T-helper 9 cell (primary cell): ENCODE results near the gene VPS4B.
A peak's percentile ranks its signal among the peaks of the same experiment; 100 is the strongest.

Source experiments
- DNase-seq: peaks from one replicate; pipeline ENCODE4 v3.0.0-alpha.2; 2020

The VPS4B gene

GRCh38 chr18:63427558-63427957 lies 5.3 kb upstream of the VPS4B start:
- no peak for DNase-seq

DNA sequence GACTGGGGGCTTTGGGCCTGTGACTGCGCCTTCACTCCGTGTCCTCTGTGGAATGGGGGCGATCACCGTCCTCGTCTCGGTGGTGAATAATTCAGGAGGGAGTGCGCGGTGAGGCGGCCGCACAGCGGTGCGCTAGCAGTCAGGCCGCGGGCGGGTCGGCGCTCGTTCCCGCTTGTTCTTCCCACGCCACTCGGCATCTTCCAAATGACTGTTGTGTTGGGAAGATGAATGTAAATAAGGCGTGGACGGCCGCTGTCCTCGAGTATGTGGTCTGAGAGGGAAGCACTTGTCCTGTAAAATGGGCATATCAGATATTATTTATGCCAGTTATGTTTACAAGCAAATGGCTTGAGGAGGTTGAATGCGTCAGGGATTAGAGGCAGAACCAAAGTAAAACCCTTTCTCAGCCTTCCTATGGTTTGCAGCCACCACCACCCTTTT lies 608 bp upstream of the VPS4B start:
- DNase-seq: no peak

GRCh38 chr18:63421514-63421913 lies 762 bp downstream of the VPS4B start:
- DNase-seq: no peak

- no peak for DNase-seq
Observed at GRCh38 chr18:63412953-63413352, 9.3 kb downstream of the VPS4B start.

GRCh38 chr18:63410792-63411191 lies 11.5 kb downstream of the VPS4B start:
- DNase-seq: no peak

DNA sequence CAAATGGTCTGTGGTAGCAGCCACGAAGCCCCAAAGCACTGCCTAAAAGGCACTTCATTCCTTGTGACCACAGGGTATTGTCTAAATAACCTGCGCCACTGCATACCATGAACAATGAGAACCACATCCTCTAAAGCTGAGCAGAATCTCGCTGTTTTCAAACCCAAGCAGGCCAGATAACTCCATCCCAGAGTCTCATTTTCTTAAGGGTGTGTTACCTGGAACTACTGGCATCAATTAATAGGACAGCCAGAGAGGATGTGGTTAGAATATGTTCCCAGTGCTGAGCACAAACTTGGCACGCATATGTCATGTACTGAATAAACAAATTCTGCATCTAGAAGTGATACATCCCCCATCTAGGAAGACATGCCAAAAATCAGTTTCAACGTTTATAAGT lies 13.0 kb downstream of the VPS4B start:
- DNase-seq: no peak

DNA sequence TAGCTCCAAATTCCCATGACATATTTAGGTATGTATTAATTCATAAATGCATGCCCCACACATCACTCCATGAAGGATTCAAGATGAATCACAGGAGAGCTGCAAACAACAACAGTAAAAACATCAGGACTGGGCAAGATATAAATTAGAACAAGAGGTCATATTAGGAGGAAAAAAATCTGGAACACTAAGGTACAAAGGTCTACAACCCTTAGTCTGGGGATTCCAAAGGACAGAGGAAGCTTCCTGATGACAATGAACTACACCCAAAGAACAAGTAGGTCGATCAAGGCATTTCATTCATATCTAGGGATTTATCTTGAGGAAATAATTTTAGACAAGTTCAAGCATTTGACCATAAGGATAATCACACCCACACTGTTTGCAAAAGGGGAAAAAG lies 14.5 kb downstream of the VPS4B start:
- no peak for DNase-seq

GRCh38 chr18:63405986-63406385 lies 16.3 kb downstream of the VPS4B start:
- no peak for DNase-seq

DNA sequence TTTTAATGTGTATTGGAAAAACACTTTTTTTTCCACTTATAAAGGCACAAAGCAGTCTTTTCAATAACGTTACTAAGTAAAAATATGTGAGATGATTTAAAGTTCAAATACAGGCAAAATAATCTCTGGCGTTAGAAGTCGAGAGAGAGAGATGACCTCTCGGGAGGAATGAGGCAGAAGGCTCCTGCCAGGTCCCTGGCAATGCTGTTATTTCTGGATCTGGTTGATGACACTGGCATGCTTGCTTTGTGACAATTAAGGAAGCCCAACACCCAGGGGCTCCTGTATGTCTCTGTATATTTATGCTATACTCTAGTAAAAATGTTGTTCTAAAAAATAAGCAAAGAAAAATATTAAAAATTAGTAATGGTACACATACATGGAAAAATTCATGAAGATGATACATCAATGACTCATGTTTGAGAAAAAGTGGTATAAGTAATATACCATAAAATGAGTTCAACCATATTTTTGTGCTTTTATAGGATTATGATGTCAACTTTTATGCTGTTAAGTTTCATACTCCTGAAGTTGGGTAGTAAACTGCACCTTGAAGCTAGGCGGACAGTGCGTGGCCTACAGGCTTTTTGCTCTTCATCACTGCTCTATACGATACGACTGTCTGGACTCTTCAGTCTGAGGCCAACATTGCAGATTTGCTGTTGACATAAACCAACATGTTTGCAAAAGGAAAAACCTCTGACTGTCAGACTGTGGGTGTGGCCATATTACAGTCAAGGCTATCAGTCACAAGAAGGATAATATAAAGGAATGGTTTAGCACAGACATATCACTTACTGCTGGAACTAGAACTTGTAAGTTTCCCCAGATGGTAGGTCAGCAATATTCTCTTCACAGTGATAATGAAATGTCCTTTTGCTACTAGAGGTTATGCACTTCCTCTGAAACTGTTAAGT lies 19.8 kb downstream of the VPS4B start:
- no peak for DNase-seq

DNA sequence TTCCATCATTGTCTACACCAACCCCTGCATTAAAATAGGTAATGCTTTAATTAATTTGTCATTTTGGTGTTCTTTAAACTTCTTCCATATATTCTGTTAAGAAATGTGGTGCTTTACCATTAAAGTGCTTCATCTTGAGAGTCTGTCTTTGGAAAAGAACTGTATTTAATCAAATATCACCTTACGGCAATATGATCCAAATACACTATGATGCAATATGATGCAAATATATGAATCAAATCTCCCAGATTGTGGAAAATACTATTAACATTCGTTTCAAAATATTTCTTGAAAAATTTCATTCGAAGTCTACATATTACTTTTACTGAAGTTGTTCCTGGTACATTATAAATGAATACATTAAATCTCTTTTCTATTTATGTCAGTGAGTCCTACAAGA lies 23.0 kb downstream of the VPS4B start:
- DNase-seq: no peak

DNA sequence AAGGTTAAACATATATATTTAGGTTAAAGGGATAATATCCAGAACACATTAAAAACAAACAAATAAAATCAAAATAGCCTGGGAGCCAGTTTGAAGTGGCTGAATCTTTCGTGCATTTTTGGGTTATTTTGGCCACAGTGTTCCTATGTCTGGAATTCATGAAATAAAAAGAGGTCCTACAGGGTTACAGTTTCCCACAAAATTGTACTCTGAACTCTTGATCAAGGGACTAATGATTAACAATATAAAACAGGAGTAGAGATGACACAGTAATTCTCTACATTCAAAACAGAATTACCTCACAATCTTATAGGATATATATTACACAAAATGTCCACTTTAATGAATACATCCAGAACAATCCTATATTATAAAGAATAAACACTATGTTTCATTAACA lies 24.9 kb downstream of the VPS4B start:
- DNase-seq: no peak

DNA sequence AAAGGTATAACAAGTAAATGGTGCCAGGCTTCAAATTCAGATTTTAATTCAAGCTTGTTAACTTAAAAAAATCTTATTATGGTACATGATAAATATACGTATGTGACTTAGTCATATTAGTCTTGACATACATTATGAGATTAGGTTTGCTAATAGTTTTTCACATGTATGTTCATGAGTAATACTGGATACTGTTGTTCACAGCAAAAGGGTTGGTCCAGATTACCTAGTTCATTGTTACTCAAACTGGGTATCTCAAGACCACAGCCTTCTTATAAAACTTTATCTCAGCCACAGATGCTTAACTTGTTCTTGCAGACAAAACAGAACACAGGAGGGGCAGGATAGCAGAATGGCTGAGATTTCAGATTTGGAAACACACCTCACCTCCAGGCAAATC lies 26.8 kb downstream of the VPS4B start:
- DNase-seq: no peak

DNA sequence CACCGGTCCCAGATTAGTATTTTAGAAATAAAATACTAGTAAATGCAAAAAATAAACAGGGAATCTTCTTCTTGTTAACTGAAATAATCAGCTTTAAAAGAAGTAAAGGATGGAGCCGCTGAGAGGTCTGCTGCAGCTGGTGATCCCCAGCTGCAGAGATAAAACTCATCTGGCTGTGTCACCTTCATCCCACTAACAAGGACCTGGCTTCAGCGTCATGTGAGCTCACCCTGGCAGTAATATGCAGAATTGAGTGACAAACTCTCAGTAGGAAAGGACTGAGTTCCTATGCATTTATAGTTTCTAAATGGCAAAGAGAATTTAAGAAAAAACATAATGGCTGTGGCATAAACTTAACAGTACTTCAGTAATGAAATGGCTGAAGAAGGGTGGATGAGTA lies 27.3 kb downstream of the VPS4B start:
- no peak for DNase-seq

DNA sequence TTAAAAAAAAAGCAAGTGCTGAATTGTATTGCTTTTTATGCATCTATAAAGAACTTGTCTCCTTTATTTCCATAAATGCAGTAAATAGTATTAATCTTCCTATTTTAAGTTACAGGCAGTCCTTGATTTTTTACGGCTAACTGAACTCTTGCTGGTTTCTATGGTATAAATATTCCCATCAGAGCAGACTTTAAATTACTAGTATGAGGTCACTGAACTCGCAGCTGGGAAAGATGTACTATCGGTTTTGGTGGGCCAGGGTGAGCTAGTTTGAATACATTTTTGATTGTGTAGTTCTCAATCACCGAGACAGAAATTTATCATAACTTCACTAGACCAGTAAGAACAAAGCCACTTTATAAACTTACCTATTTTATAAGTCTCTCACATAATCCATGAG lies 34.4 kb downstream of the VPS4B start:
- DNase-seq: no peak

- DNase-seq: no peak
Observed at GRCh38 chr18:63382843-63383242, 39.4 kb downstream of the VPS4B start.

- no peak for DNase-seq
Observed at GRCh38 chr18:63379639-63379962, 42.7 kb downstream of the VPS4B start.

DNA sequence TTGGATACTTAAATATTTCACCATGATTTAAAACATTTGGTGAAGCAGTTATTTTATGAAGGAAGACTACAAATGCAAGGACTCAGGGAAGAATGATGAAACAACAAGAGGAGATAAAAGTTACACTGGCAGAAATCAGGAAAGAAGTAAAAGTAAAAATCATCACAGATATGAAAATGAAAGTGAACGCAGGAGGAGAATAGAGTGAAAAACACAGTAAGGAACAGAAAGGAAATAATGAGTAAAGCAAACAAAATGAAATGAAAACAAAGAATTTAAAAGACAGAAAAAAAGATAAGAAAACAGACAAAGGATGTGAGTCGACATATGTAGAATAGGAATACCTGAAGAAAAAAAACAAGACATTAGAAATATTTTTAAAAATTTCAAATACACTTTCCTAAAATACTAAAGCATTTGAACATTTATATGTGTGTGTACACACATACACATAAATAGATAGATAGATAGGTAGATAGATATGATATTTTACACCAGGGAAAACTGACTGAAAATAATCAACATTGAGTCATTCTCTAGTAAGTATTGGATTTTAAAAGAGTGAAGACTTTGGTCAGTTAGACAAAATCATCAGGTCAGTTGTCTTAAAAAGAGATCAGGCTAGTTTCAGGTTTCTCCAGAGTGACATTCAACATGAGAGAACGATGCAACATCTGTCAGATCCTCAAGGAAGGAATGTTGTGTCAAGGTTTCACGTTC lies 43.2 kb downstream of the VPS4B start:
- no peak for DNase-seq

DNA sequence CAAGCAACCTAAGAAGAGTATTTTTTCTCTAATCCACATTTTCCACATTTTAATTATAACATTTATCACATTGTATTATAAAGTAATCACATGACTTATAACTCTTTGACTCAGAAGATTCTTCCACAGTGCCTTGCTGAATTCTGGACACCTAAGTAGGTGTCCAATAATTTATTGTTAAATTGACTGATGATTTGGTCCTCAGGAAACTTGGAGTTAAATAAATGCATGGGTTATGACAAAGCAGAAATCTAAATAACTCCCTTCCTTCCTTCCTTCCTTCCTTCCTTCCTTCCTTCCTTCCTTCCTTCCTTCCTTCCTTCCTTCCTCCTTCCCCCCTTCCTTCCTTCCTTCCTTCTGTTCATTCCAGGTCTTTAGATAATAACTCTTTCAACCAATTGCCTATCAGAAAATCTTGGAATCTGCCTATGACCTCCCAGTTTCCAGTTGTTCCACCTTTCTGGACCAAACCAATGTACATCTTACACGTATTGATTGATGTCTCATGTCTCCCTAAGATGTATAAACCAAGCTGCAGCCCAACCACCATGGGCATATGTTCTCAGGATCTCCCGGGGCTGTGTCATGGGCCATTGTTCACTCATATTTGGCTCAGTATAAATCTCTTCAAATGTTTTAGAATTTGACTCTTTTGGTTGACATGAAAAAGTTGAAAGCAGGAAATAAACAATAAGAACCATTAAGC lies 44.8 kb downstream of the VPS4B start:
- no peak for DNase-seq

GRCh38 chr18:63376538-63376937 lies 45.7 kb downstream of the VPS4B start:
- no peak for DNase-seq

- DNase-seq: no peak
Observed at GRCh38 chr18:63374540-63374939, 47.7 kb downstream of the VPS4B start.

DNA sequence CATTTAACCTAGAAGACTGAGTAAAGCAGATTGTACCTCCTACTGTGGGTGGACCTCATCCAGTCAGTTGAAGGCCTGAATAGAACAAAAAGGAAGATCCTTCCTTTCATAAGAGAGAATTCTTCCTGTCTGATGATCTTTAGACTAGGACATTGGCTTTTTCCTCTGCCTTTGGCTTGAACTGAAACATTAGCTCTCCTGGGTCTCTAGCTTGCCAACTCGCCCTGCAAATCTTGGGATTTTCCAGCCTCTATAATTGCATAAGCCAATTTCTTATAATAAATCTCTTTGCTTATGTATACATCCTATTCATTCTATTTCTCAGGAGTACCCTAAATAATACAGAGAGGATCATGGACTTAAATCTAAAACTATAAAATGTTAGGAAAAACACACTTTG lies 49.1 kb downstream of the VPS4B start:
- no peak for DNase-seq

DNA sequence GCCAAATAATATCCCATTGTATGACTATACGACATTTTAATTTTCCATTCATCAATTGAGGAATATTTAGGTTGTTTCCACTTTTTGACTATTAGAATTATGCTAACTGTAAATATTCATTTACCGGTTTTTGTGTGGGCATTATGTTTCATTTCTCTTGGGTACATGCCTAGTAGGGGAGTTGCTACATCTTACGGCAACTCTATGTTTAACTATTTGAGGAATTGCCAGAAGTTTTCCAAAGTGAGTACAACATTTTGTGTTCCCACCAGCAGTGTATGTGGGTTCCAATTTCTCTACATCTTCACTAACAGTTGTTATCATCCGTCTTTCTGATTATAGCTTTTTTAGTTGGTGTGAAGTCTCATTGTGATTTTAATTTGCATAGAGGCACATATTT lies 53.7 kb downstream of the VPS4B start:
- DNase-seq: no peak

- peak; percentile 75 for DNase-seq
Observed at GRCh38 chr18:63367053-63367953, 55.0 kb downstream of the VPS4B start, which contains the start of gene KDSR. TSS of gene KDSR (minus strand) at chr18:63367206. CDS start at chr18:63367118, 88 bp downstream.
